Neural crest cell (in vitro differentiated cells): Measurements from ENCODE around the gene MTSS2. TPM values are rescaled to one million over a fixed set of nuclear protein-coding genes. Genes with fewer than 3 reads are reported as not detected.
A peak's percentile ranks its signal among the peaks of the same experiment; 100 is the strongest.

Experiments used
- DNase-seq: peaks from one replicate; pipeline ENCODE4 v3.0.0; 2021; ENCODE audit warnings: low read depth, mixed read lengths, low spot score
- H3K27ac Mint-ChIP-seq: one replicate; pipeline ENCODE4 v1.8.0; 2021; ENCODE audit warnings: mild to moderate bottlenecking, mixed read lengths; ENCODE audit not compliant: unreplicated experiment
- H3K27me3 Mint-ChIP-seq: 2 replicates; pipeline ENCODE4 v1.8.0; 2021; ENCODE audit warnings: low read depth, mild to moderate bottlenecking, mixed read lengths
- H3K36me3 Mint-ChIP-seq: 2 replicates; pipeline ENCODE4 v1.8.0; 2021; ENCODE audit warnings: low read depth, mild to moderate bottlenecking, mixed read lengths
- H3K4me1 Mint-ChIP-seq: 2 replicates; pipeline ENCODE4 v1.8.0; 2021; ENCODE audit warnings: mixed read lengths
- H3K4me3 Mint-ChIP-seq: one replicate; pipeline ENCODE4 v1.8.0; 2021; ENCODE audit warnings: mild to moderate bottlenecking, mixed read lengths
- H3K9me3 Mint-ChIP-seq: 2 replicates; pipeline ENCODE4 v1.8.0; 2021; ENCODE audit warnings: mixed read lengths
- CTCF ChIP-seq: fragments of 200-600 bp; sonication (generic); conservative IDR thresholded peaks from 2 replicates; pipeline ENCODE4 v1.5.0; 2021; ENCODE audit warnings: antibody characterized with exemption, mild to moderate bottlenecking
- total RNA-seq: library from RNA; stranded (reverse); gene quantifications from 2 replicates; pipeline ENCODE4 v1.2.1, GENCODE V29; 2021

MTSS2 gene
- total RNA-seq, 1 donor from 2014 or later, result 93.3 TPM

- TF ChIP-seq CTCF, result no peak
- H3K4me3 Mint-ChIP-seq, result peak overlapping the region; percentile 78
- DNase-seq, result peak; percentile 51
- H3K4me1 Mint-ChIP-seq, result peaks cover 48% of the 10 kb centered on the region
- H3K9me3 Mint-ChIP-seq, result no peaks in the 10 kb centered on the region
- H3K27me3 Mint-ChIP-seq, result peaks cover 3% of the 10 kb centered on the region
- no peaks in the 10 kb centered on the region for H3K36me3 Mint-ChIP-seq
- peak overlapping the region; percentile 71 for H3K27ac Mint-ChIP-seq
Measured at GRCh38 chr16:70691223-70692129, 5.6 kb upstream of the MTSS2 start.

- H3K27me3 Mint-ChIP-seq, result peaks cover 3% of the 10 kb centered on the region
- no peak overlapping the region for H3K27ac Mint-ChIP-seq
- H3K4me3 Mint-ChIP-seq, result no peak overlapping the region
- TF ChIP-seq CTCF, result no peak
- H3K36me3 Mint-ChIP-seq, result no peaks in the 10 kb centered on the region
- peaks cover 45% of the 10 kb centered on the region for H3K4me1 Mint-ChIP-seq
- no peak for DNase-seq
- no peaks in the 10 kb centered on the region for H3K9me3 Mint-ChIP-seq
Measured at GRCh38 chr16:70689970-70690891, 4.4 kb upstream of the MTSS2 start.

- Mint-ChIP-seq H3K36me3 (no peaks in the 10 kb centered on the region), H3K4me1 (peaks cover 42% of the 10 kb centered on the region), H3K4me3 (peak overlapping the region; percentile 75), H3K27ac (no peak overlapping the region), H3K9me3 (no peaks in the 10 kb centered on the region), H3K27me3 (peaks cover 3% of the 10 kb centered on the region)
- TF ChIP-seq CTCF, result no peak
- no peak for DNase-seq
Measured at GRCh38 chr16:70689035-70689969, 3.4 kb upstream of the MTSS2 start.

- DNase-seq, result no peak
- no peaks in the 10 kb centered on the region for H3K9me3 Mint-ChIP-seq
Measured at GRCh38 chr16:70688246-70688742, 2.4 kb upstream of the MTSS2 start.

More at GRCh38 chr16:70688246-70688742, 2.4 kb upstream of the MTSS2 start:
- TF ChIP-seq CTCF, result no peak
- peaks cover 40% of the 10 kb centered on the region for H3K4me1 Mint-ChIP-seq
- no peaks in the 10 kb centered on the region for H3K36me3 Mint-ChIP-seq
- peaks cover 3% of the 10 kb centered on the region for H3K27me3 Mint-ChIP-seq
- H3K27ac Mint-ChIP-seq, result no peak overlapping the region
- H3K4me3 Mint-ChIP-seq, result peak overlapping the region; percentile 74
